ENCODE results near the gene RAPGEF2. TPM values are rescaled to one million over a fixed set of nuclear protein-coding genes. Genes with fewer than 3 reads are reported as not detected.
"Not testable (repeated sequence)": the region's sequence is repeated elsewhere in the genome, so short reads cannot be mapped to it uniquely, and the experiment has no call there.

The RAPGEF2 gene
- polyA plus RNA-seq, 1 donor: 59.8 TPM

DNA sequence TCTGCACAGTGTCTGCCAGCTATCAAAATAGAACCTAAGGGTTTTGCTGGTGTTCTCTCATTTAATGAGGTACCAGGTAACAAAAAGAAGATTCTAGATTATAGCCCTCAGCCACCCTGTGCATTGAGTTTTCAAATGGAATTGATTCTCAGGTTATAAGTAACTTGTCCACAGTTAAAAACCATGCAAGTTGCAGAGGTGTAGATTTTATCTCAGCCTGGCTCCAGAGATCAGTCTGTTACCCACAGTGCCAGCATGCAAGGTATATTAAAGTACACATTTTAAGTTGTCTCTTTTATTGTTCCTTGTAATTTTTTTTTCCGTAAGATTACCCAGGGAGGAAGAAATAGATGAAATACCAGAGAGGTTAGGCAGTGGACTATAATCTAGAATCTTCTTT, 59.7 kb downstream of the RAPGEF2 start:
- DNase-seq: no peak

DNA sequence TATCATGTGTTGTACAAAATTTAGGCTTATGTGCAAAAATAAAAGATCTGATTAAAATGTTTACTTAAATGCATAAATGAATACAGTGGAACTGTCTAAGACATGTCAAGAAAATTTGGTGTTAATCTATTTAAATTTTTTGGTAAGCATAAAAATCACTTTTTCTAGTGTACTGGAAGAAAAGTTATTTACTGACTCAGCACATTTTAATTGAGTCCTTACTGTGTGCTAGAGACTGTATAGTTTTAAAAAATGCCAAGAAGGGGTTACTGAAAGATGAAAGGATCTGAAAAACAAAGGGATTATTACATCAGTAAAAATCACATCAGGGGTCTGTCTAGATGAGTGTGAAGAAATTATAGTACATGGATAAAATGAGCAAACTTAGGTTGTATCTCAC, 60.6 kb downstream of the RAPGEF2 start:
- DNase-seq: no peak

DNA sequence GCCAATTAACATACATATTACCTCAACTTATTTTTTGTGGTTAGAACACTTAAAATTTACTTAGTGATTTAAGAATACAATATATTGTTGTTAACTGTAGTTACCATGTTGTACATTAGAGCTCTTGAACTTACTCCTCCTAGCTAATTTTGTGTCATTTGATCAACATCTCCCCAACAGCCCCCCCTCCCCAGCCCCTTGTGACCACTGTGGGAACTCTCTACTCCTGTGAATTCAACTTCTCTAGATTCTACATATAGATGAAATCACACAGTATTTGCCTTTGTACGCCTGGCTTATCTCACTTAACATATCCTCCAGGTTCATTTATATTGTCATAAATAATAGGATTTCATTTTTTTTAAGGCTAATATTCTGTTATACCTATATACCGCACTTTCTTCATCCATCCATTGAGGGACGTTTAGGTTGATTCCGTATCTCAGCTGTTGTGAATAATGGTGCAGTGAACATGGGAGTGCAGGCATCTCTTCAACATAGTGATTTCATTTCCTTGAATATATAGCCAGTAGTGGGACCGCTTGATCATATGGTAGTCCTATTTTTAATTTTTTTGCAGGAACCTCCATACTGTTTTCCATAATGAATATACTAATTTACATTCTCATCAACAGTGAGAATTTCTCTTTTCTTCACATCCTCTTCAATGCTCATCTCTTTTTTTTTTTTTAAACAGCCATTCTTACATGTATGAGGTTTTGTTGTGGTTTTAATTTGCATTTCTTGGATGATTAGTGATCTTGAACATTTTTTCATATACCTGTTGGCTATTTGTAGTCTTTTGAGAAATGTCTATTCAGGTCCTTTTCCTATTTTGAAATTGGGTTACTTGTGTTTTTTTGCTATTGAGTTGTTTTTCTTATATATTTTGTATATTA, 66.8 kb downstream of the RAPGEF2 start:
- no peak for DNase-seq

DNA sequence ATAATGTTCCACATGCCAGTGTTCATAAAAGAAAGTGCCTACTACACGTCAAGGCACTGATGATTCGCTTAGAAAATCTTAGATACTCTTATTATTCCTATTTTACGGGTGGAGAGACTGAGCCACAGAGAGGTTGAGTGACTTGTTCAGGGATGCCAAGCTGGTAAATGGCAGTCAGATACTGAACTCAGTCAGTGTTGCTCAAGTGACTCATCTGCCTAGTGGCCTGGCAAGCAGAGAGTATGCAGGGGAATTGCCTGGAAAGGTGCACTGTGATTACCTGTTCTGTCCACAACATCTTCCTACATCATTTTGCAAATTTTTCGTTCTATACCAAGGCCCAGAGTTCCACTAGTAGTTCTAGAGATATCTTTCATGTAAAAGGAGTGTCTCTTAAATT, 68.4 kb downstream of the RAPGEF2 start:
- DNase-seq: no peak

DNA sequence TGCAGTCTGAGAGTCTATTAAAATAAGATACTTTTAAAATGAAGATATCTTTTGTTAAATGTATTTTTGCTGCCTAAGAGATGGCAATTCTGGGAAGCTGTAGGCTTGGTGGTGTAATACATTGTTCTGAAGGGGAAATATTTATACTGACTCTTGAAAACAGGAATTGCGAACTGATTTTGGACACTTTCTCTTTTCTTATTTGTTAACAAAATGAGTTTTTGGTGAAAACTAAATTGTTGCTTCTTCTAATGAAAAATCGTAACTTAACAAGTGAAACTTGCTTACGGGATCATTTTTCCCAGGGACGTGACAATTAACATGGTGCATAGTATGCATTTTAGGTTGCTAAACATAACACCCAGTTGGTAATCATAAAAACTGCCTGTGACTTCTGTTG, 71.0 kb downstream of the RAPGEF2 start:
- DNase-seq: no peak

DNA sequence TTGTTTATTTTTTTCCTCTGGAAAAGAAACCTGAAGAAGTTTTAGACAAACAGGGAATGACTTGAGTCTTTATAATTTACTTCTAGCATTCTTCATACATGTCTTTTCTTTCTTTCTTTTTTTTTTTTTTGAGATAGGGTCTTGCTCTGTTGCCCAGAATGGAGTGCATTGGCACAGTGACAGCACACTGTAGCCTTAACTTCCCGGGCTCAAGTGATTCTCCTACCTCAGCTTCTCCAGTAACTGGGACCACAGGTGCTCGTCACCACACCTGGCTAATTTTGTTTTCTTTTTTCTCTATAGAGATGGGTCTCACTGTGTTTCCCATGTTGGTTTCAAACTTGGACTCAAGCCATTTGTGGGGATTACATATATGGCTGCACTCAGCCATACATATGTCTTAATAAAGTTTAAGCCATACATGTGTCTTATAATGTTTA, 71.8 kb downstream of the RAPGEF2 start:
- no peak for DNase-seq

DNA sequence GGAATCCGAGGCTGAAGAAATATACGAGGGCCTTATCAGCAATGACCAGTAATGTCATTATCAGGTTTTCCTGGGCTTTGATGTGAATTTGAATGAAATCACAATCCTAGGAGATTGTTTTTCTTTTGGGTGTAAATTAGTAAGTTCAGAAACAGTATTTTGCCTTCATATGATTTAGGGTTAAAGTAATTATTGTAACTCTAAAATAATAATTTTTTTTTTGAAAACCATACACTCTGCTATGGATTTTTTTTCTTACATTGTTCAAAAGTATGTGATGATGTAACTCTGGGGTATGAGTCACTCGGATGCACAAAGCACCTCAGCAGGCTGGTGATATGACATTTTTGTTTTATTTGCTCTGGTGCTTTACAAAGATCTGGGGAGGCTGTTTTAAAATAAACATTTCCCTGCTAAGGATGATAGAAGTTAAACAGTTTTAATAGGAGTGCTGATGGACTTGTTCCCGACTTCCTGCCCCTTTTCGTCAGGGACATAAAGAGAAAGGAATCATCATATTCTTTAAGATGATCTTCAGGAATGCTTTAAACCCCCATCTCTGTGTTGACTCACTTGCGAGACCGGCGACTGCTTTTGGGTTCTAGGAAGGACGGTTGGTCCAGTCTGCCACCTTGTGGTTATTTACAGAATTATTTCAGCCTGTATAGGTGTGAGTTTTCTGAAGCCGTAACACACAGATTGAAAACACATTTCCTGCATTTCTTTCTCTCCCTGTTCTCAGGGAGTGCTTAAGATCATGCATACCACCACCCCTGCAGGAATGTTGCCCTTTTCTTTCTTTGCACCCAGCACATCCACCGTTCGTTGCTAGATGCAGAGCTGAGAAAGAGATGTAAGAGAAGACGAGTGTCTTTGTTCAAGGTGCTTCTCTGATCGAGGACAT, 72.5 kb downstream of the RAPGEF2 start:
- DNase-seq: peak; percentile 80

DNA sequence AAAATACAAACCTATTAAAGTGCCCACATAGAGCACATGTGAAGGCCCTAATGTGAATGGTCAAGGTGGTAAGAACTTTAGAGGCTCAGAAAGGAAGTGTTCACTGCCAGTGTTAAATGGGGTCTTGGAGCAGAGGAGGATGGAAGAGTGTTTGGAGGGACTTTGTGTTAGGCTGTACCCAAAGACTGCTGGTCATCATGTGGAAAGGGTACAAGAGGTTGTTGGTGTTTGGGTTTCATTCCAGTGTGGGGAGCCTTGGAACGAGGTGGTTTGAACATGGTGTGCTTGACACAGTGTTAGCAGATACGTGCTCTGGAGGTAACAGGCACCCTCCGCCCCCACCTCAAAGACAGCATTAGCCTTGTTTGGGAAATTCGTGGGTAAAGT, 73.1 kb downstream of the RAPGEF2 start:
- DNase-seq: no peak

DNA sequence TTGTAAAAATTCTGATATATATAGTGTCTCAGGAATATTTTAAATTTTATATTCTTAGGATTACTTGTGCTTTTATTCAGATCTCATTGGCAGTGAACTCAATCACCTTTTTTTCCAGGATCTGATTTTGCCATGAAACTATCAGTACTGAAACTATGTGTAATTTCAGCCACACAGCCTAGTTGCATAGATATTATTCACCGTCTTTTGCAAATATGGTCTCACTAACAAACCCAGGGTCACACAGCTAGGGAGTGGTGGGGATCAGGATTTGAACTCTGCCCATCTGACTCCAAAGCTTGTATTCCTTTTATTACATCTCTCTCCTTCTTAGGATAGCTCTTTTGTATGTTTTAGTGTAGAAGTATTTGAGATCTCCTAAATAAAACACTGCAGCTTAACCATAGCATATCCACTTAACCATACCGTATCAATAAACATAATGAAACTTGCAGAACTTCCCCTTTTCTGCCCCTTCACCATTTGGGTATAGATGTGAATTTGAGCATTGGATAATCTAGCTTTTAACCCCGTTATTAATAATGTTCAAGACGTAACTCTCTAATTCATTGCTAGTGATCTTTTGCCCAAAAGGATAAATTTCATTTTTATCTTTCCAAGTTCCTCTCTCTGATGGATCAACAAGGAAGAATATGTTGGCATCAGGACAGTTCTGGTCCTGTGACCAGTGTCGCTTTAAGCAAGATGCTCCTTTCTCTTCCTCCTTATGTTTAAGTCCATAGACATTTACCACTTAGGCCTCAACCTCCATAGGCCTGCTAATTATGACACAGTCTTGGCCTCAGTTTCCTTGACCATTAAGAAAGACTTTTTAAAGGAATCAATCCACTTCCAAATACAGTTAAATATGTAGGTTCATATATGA, 74.6 kb downstream of the RAPGEF2 start:
- DNase-seq: no peak

DNA sequence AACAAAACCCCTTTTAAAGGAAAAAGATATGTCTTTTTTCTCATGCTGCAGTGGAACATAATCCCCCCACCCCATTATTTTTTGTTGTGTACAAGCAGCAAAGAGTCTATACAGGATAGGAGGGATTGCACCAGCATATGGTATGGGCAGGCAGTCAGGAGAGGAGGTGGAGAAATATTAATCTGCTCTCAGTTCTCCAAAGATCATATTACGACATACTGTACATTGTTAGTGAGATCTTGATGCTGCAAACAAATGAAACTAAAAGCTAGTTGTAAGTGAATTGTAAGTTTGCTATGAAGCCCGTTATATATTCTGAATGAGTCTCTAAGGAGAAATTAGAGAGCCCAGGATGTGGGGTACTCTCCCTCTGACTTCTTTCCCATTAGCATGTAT, 75.3 kb downstream of the RAPGEF2 start:
- no peak for DNase-seq

DNA sequence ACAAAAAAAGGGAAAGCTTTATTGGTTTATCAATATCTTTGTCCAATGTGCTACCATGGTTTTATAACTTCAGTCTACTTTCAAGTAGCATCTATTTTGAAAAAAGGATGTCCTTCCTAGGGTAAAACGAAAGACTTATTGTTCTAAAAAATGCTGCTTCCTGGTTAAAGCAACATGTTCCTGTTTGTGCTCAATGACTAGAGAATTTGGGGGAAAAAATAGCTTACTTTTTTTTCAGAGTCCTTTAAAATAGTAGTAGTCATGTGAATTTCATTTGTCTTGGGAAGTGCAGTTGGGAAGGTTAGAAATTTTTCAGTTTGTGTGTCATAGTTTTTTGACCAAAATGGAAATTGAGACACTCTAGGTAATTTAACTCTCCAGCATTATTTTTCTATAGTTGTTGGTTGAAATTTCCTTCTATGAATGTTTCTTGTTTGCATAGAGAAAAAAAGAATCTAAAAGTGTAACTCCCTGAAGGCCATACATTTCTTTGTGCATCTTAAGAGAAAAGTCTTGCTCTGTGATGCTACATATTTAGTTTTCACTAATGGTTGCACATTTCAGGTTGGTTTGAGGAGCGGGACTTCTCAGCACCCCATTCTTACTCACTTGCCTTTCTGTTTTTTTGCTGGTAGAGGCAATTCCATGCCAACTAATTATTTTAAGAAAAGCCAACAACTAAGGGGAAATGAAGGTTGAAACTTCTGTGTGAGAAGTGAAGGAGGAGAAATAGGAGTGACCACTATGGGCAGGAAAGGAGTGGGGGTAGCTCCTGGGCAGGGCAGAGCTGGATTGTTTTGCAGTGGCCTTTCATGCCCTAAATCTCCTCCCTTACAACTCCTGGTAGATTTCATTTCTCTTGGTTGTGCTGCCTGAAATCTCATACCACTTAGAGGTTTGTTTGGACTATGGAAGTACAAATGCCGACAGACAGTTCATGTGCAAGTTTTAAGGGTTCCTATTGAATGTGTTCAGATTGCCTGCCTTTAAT, 76.4 kb downstream of the RAPGEF2 start:
- no peak for DNase-seq

DNA sequence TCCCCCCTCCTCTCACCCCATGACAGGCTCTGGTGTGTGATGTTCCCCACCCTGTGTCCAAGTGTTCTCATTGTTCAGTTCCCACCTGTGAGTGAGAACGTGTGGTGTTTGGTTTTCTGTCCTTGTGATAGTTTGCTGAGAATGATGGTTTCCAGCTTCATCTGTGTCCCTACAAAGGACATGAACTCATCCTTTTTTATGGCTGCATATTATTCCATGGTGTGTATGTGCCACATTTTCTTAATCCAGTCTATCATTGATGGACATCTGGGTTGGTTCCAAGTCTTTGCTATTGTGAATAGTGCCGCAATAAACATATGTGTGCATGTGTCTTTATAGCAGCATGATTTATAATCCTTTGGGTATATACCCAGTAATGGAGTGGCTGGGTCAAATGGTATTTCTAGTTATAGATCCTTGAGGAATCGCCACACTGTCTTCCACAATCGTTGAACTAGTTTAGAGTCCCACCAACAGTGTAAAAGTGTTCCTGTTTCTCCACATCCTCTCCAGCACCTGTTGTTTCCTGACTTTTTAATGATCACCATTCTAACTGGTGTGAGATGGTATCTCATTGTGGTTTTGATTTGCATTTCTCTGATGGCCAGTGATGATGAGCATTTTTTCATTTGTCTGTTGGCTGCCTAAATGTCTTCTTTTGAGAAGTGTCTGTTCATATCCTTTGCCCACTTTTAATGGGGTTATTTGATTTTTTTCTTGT, 81.2 kb downstream of the RAPGEF2 start:
- not testable (repeated sequence) for DNase-seq

DNA sequence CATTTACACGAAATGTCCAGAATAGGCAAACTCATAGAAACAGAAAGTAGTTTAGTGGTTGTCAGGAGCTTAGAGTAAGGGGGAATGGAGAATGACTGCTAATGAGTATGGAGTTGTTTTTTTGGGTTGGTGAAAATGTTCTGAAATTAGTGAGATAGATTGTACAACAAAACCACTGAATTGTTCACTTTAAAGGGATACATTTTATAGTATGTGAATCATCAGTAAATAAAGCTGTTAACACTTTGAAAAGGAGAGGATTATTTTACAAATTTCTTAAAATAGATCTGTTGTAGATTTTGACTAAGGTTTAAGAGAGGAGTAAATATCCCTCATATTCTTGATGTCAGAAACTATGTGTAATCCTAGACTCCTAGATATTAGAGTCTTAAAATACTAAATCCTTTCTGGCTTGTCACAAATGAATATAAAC, 82.7 kb downstream of the RAPGEF2 start:
- no peak for DNase-seq

DNA sequence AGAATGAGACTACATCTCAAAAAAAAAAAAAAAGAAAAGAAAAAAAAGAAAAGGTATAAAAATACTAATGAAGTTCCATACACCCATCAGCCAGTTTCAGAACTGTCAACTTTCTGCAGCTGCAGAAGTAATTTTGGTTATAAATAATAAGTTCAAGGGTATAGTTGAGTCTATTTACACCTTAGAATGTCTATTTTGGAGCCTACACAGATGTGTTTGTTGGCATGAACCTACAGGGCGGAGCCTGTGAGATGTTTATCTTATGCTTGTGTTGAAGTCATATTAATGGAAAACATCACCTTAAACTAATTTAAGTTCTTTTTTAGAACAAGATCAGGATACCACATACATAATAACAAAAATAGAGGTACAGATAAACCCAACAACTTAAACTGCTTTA, 85.8 kb downstream of the RAPGEF2 start:
- no peak for DNase-seq

DNA sequence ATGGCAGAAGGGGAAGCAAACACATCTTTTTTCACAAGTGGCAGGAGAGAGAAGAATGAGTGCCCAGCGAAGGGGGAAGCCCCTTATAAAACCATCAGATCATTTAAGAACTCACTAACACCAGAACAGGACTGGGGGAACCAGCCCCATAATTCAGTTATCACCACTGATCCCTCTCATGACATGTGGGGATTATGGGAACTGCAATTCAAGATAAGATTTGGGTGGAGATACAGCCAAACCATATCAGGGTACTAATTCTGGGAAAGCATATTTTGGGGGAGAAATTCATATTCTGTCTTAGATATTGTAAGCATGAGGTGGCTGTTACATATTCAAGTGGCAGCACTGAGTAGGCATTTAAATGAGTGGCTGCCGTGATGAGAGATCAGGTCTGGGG, 87.8 kb downstream of the RAPGEF2 start:
- no peak for DNase-seq

DNA sequence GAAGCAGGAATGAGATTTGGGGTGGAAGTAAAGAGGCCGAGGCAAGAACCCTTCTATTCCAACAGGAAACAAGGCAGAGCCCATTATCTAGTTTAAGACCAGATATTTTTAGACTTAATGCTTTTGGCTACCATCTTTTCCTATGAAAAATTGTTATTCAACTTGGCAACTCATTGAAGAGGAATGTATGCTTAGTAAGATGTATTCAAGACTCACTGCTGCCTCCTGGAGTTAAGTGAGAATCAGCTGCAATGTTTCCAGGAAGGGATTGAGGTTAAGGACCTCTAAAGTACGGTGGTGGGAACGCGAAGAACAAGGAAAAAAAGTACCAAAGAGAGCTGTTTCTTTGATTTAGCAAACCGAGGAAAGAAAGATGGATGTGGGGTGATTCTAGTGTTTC, 89.1 kb downstream of the RAPGEF2 start:
- no peak for DNase-seq

DNA sequence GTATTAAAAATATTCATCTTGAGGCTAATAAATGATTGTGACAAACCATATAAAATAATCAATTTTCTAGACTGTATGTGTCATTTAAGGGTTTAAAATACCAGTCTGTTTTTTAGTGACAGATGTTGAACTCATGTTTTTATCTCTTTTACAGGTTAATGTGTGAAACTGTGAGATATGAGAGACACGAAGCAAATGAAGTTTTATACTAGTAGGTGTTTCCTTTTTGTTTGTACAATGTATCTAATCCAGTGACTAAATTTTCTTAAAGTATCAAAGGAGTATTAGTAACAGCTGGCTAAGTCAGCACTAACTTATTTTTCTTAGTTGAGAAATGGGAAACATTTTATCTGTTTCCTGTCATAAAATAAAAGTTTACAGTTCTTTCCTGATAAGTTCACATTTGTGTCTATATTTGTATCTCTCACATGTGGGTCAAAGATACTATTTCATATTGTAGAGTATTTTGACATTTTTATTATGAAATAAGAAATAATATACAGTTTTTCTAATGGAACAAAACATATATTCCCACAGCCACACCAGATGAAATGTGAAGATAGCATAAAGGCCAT, 90.3 kb downstream of the RAPGEF2 start:
- no peak for DNase-seq

DNA sequence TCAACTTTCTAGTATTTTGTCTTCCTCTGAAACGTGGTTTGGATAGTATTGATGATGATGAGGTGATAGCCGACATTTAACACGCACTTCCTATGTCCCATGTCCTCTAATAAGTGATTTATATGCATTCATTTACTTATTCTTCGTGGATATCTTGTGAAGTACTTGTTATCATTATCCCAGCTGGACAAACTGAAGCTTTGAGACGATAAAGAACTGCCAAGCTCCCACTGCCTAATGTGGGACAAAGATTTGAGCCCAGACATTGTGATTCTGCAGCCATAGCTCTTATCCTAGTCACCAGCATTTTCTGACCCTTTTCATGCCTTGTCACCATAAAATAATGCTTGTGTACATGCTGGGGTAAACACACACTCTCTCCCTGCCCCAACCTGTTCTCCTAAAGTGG, 92.5 kb downstream of the RAPGEF2 start:
- no peak for DNase-seq

DNA sequence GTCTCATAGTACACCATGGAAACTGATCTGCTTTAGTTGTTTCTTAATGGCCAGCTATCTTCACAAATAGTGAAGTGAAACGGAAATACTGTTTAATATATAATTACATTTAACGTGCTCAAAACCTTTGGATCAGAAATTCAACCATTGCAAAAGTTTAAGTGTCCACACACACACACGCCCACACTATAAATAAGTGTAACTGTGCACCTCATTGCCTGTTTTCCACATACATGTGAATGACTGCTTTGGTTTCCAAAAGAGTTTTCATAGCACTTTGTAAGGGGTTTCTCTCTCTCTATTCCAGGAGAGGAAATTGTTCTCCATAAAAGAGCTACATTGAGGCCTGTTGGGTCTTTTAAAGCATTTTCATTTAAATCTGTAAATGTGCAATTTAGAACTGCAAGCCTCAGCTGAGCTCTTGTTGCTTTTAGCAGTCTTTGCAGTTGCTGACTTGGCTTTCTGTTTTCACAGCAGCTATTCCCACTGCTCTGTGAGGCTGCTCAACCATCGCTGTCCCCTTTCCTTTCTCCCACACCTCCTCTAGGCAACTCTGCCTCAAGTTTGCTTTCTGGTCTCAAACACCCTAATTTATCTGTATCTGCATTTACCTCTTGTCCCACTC, 94.5 kb downstream of the RAPGEF2 start:
- no peak for DNase-seq

Data from left kidney (tissue), 2 donors.